Fibroblast of lung (primary cell): ENCODE results near the gene EPHB1.

Experiments
- EZH2 ChIP-seq: IDR thresholded peaks from 2 replicates; pipeline ENCODE4 v1.5.1; 2012; ENCODE audit warnings: low read length, control low read depth, mild to moderate bottlenecking; ENCODE audit errors: missing control alignments
- TF ChIP-seq, protein P1 (sequence below), 2 donors: IDR thresholded peaks in 1 of 2; conservative IDR thresholded peaks in 1 of 2; 1 replicate in 1 of 2; 2 replicates in 1 of 2; pipeline ENCODE4 v1.5.1; 2011 to 2012; ENCODE audit warnings: low read length in 2 of 2, control low read depth in 1 of 2, inconsistent platforms in 1 of 2, low read depth in 1 of 2, mild to moderate bottlenecking in 1 of 2

DNA sequence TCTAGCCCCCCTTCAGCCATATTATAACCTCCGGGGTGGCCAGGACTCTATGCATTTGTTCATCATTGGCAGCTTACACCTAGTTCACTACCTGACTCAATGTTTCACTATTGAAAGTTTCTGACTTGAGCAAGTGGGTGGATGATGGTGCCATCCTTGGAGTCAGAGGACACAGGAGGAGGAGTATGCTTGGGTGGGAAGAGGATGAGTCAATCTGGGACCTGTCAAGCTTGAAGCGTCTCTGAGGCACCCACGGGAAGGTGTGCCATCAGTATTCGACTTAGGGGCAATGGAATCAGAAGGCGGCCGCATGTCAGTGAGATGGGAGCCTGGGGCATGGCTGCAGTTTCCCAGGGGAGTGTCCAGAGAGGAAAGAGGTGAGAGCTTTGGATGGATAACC lies 133.3 kb downstream of the EPHB1 start:
- TF ChIP-seq, protein P1, sequence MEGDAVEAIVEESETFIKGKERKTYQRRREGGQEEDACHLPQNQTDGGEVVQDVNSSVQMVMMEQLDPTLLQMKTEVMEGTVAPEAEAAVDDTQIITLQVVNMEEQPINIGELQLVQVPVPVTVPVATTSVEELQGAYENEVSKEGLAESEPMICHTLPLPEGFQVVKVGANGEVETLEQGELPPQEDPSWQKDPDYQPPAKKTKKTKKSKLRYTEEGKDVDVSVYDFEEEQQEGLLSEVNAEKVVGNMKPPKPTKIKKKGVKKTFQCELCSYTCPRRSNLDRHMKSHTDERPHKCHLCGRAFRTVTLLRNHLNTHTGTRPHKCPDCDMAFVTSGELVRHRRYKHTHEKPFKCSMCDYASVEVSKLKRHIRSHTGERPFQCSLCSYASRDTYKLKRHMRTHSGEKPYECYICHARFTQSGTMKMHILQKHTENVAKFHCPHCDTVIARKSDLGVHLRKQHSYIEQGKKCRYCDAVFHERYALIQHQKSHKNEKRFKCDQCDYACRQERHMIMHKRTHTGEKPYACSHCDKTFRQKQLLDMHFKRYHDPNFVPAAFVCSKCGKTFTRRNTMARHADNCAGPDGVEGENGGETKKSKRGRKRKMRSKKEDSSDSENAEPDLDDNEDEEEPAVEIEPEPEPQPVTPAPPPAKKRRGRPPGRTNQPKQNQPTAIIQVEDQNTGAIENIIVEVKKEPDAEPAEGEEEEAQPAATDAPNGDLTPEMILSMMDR (conservative IDR thresholded peaks at IDR 0.05 in 1 of 2, IDR thresholded peaks at IDR 0.05 in 1 of 2; ENCODE audit: low read depth in 1 of 2, low read length in 2 of 2), result no peak
- TF ChIP-seq EZH2, result no peak
